Natural killer cell (primary cell): ENCODE results near the gene ATXN1. TPM values are rescaled to one million over a fixed set of nuclear protein-coding genes. Genes with fewer than 3 reads are reported as not detected.

Source experiments
- ATAC-seq, 3 donors: fragments of 150-1000 bp in 2 of 3; fragments of 200-7000 bp in 1 of 3; cut with Tn5 transposase; 1 replicate in 1 of 3; 2 replicates in 2 of 3; pipeline ENCODE4 v1.10.0; 2021; ENCODE audit warnings: mild to moderate bottlenecking in 2 of 3, moderate library complexity in 2 of 3
- DNase-seq, 2 donors: peaks; one replicate each; pipeline versions ENCODE4 v3.0.0 to v3.0.0-alpha.2; 2013 to 2021; ENCODE audit warnings: mixed read lengths in 1 of 2
- H3K27ac ChIP-seq: one replicate; pipeline ENCODE4 v1.5.1; 2013; ENCODE audit warnings: mild to moderate bottlenecking, low read length
- H3K27me3 ChIP-seq: one replicate; pipeline ENCODE4 v1.6.1; 2013; ENCODE audit warnings: low read length; ENCODE audit not compliant: control insufficient read depth, insufficient read depth
- H3K36me3 ChIP-seq: one replicate; pipeline ENCODE4 v1.6.1; 2013; ENCODE audit warnings: low read length; ENCODE audit not compliant: control insufficient read depth, insufficient read depth
- H3K4me1 ChIP-seq: one replicate; pipeline ENCODE4 v1.6.1; 2013; ENCODE audit warnings: low read length; ENCODE audit not compliant: control insufficient read depth, insufficient read depth
- H3K4me3 ChIP-seq: one replicate; pipeline ENCODE4 v1.5.1; 2013; ENCODE audit warnings: low read length
- H3K9me3 ChIP-seq: one replicate; pipeline ENCODE4 v1.6.1; 2013; ENCODE audit warnings: low read length; ENCODE audit not compliant: control insufficient read depth, insufficient read depth
- H3K27ac Mint-ChIP-seq, 2 donors: one replicate each; pipeline ENCODE4 v1.8.0; 2022; ENCODE audit warnings: mild to moderate bottlenecking in 2 of 2, mixed read lengths in 2 of 2, moderate library complexity in 1 of 2
- H3K27me3 Mint-ChIP-seq, 2 donors: one replicate each; pipeline ENCODE4 v1.8.0; 2022; ENCODE audit warnings: low read depth in 2 of 2, mixed read lengths in 2 of 2
- H3K36me3 Mint-ChIP-seq: one replicate; pipeline ENCODE4 v1.8.0; 2022; ENCODE audit warnings: mixed read lengths
- H3K4me1 Mint-ChIP-seq, 2 donors: one replicate each; pipeline ENCODE4 v1.8.0; 2022; ENCODE audit warnings: mixed read lengths in 2 of 2
- H3K4me3 Mint-ChIP-seq: one replicate; pipeline ENCODE4 v1.8.0; 2022; ENCODE audit warnings: mild to moderate bottlenecking, moderate library complexity, mixed read lengths
- H3K9me3 Mint-ChIP-seq, 2 donors: one replicate each; pipeline ENCODE4 v1.8.0; 2022; ENCODE audit warnings: mixed read lengths in 2 of 2
- CTCF ChIP-seq: fragments of 200-600 bp; IDR thresholded peaks from one replicate; pipeline ENCODE4 v1.8.0; 2022; ENCODE audit warnings: antibody characterized with exemption
- WGBS: methylation state at CpG from one replicate; pipeline ENCODE4 v1.1.7; 2013; ENCODE audit warnings: missing lambda C conversion rate; ENCODE audit not compliant: insufficient coverage; 5-methylcytosine and 5-hydroxymethylcytosine counted together
- intact Hi-C: fragments of 100-400 bp; cut with micrococcal nuclease; formaldehyde crosslinking; loops from one replicate; pipeline ENCODE4 v1.14.2; 2022
- total RNA-seq, 4 donors: library from RNA; stranded (reverse); fragments of 120-200 nt in 1 of 4; gene quantifications; one replicate each; pipeline versions ENCODE4 v1.2.3 to v1.2.4, GENCODE V29; 2013 to 2022

Gene ATXN1
- total RNA-seq, 3 donors from 2014 or later (not counting 1 experiment from before 2014, with no cell fraction given), result 90.4 to 120 (median 97.9) TPM

GRCh38 chr6:16649241-16649640, 112.0 kb downstream of the ATXN1 start:
- whole genome bisulfite sequencing, result 100% methylated on average over 1 of the region's 2 CpGs
- Histone ChIP-seq H3K27me3 (no peaks in the 10 kb centered on the region), H3K27ac (no peak overlapping the region), H3K4me3 (no peak overlapping the region), H3K36me3 (peaks cover 2% of the 10 kb centered on the region), H3K4me1 (peaks cover 18% of the 10 kb centered on the region), H3K9me3 (no peaks in the 10 kb centered on the region)
- TF ChIP-seq CTCF, result no peak
- Mint-ChIP-seq H3K27ac (no peak overlapping the region), H3K9me3 (no peaks in the 10 kb centered on the region), H3K4me3 (no peak overlapping the region), H3K27me3 (no peaks in the 10 kb centered on the region), H3K4me1 (peaks cover 34 to 43% of the 10 kb centered on the region in 2 donors), H3K36me3 (no peaks in the 10 kb centered on the region)
- intact Hi-C loops, result no loop called here
- ATAC-seq, result no peak
- DNase-seq, result no peak

- Mint-ChIP-seq H3K36me3 (no peaks in the 10 kb centered on the region), H3K27me3 (no peaks in the 10 kb centered on the region), H3K9me3 (no peaks in the 10 kb centered on the region), H3K4me1 (peaks cover 23 to 33% of the 10 kb centered on the region in 2 donors), H3K4me3 (no peak overlapping the region), H3K27ac (no peak overlapping the region)
- no peak overlapping the region for H3K4me3 ChIP-seq
- H3K27me3 ChIP-seq, result no peaks in the 10 kb centered on the region
- intact Hi-C loops, result no loop called here
- no peaks in the 10 kb centered on the region for H3K9me3 ChIP-seq
- ATAC-seq (no peak), DNase-seq (no peak)
- WGBS, result 100% methylated on average over 5 of the region's 5 CpGs
- TF ChIP-seq CTCF, result no peak
- H3K36me3 ChIP-seq, result peaks cover 2% of the 10 kb centered on the region
- H3K27ac ChIP-seq, result no peak overlapping the region
- H3K4me1 ChIP-seq, result peaks cover 9% of the 10 kb centered on the region
Observed at GRCh38 chr6:16648003-16648402, 113.3 kb downstream of the ATXN1 start.

- WGBS, result 98% methylated on average over 4 of the region's 4 CpGs
- H3K27me3 ChIP-seq, result no peaks in the 10 kb centered on the region
- Mint-ChIP-seq H3K27me3 (no peaks in the 10 kb centered on the region), H3K27ac (no peak overlapping the region), H3K4me1 (peaks cover 18 to 29% of the 10 kb centered on the region in 2 donors), H3K4me3 (no peak overlapping the region), H3K9me3 (no peaks in the 10 kb centered on the region), H3K36me3 (no peaks in the 10 kb centered on the region)
- H3K9me3 ChIP-seq, result no peaks in the 10 kb centered on the region
- ATAC-seq (no peak), DNase-seq (no peak)
- H3K36me3 ChIP-seq, result peaks cover 2% of the 10 kb centered on the region
- H3K4me3 ChIP-seq, result no peak overlapping the region
- H3K27ac ChIP-seq, result no peak overlapping the region
- no peak for TF ChIP-seq CTCF
- intact Hi-C loops, result no loop called here
- peaks cover 6% of the 10 kb centered on the region for H3K4me1 ChIP-seq
Observed at GRCh38 chr6:16647422-16647821, 113.8 kb downstream of the ATXN1 start.

- TF ChIP-seq CTCF, result no peak
- WGBS, result 95% methylated on average over 8 of the region's 8 CpGs
- intact Hi-C loops, result no loop called here
- peaks cover 2% of the 10 kb centered on the region for H3K36me3 ChIP-seq
- H3K4me3 Mint-ChIP-seq, result no peak overlapping the region
- no peaks in the 10 kb centered on the region for H3K4me1 ChIP-seq
- no peaks in the 10 kb centered on the region for H3K27me3 Mint-ChIP-seq
- no peaks in the 10 kb centered on the region for H3K27me3 ChIP-seq
- no peak overlapping the region for H3K27ac Mint-ChIP-seq
- H3K4me1 Mint-ChIP-seq, result peaks cover 5 to 15% of the 10 kb centered on the region in 2 donors
- no peaks in the 10 kb centered on the region for H3K9me3 Mint-ChIP-seq
- H3K9me3 ChIP-seq, result no peaks in the 10 kb centered on the region
- no peak for DNase-seq
- no peak overlapping the region for H3K27ac ChIP-seq
- H3K4me3 ChIP-seq, result no peak overlapping the region
- no peak for ATAC-seq
- peaks cover 9% of the 10 kb centered on the region for H3K36me3 Mint-ChIP-seq
Observed at GRCh38 chr6:16644540-16645250, 116.6 kb downstream of the ATXN1 start.
